Lower leg skin (tissue), 3 donors: ENCODE measurements around the gene OR6Y1.

Experiments
- CTCF ChIP-seq, 3 donors: fragments of 450-650 bp; IDR thresholded peaks; one replicate each; pipeline ENCODE4 v1.5.1; 2016; ENCODE audit warnings: antibody characterized with exemption in 3 of 3, mild to moderate bottlenecking in 3 of 3, moderate library complexity in 2 of 3
- POLR2A ChIP-seq, 2 donors: fragments of 450-650 bp; IDR thresholded peaks; one replicate each; pipeline ENCODE4 v1.6.1; 2016 to 2017; ENCODE audit warnings: antibody characterized with exemption in 2 of 2, mild to moderate bottlenecking in 1 of 2, moderate library complexity in 1 of 2

- TF ChIP-seq CTCF (IDR thresholded peaks at IDR 0.05): no peak
- TF ChIP-seq POLR2A (IDR thresholded peaks at IDR 0.05): no peak
These were observed 46.5 kb upstream of the OR6Y1 start for GRCh38 chr1:158600735-158601134.
